HG03469 (cell line): ENCODE results near the gene PAM16.

Experiments used
- ATAC-seq: cut with Tn5 transposase; IDR thresholded peaks from one replicate; pipeline ENCODE4 v1.9.1; 2021; ENCODE audit warnings: mild to moderate bottlenecking, moderate library complexity, moderate number of reproducible peaks; ENCODE audit not compliant: unreplicated experiment

PAM16 gene

GRCh38 chr16:4371357-4372000, 20.4 kb upstream of the PAM16 start, which contains the start of gene VASN:
TSS of gene VASN (plus strand) at chr16:4371848. CDS start at chr16:4380878, 9,030 bp downstream.
- ATAC-seq, result no peak

- no peak for ATAC-seq
These were observed 19.6 kb upstream of the PAM16 start for GRCh38 chr16:4370570-4371356.

DNA sequence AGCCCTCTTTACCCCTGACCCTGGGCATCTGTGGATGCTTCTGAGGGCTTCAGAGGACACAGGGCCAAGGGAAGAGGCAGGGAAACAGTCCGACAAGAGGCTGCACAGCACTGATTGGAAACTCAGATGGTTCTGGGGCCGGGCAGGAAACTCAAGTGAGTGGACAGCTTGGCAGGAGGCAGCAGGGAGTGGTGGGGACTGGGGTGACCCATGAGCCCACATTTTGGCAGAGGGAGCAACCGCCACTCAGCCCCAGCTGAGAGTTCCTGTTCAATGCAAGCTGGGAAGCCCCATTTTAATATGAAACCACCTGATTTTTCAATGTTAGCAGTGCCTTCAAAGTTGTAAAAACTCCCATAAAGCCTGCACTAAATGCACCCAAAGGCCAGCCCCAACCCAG, 19.0 kb upstream of the PAM16 start:
- no peak for ATAC-seq

- ATAC-seq, result no peak
These were observed 18.0 kb upstream of the PAM16 start for GRCh38 chr16:4369007-4369733.

- ATAC-seq, result no peak
These were observed 16.3 kb upstream of the PAM16 start for GRCh38 chr16:4367393-4367856.

- ATAC-seq, result no peak
These were observed 14.9 kb upstream of the PAM16 start for GRCh38 chr16:4366016-4366415.

- ATAC-seq, result no peak
These were observed 14.5 kb upstream of the PAM16 start for GRCh38 chr16:4365615-4366014.

GRCh38 chr16:4365014-4365406, 13.9 kb upstream of the PAM16 start:
- peak; percentile 46 for ATAC-seq

DNA sequence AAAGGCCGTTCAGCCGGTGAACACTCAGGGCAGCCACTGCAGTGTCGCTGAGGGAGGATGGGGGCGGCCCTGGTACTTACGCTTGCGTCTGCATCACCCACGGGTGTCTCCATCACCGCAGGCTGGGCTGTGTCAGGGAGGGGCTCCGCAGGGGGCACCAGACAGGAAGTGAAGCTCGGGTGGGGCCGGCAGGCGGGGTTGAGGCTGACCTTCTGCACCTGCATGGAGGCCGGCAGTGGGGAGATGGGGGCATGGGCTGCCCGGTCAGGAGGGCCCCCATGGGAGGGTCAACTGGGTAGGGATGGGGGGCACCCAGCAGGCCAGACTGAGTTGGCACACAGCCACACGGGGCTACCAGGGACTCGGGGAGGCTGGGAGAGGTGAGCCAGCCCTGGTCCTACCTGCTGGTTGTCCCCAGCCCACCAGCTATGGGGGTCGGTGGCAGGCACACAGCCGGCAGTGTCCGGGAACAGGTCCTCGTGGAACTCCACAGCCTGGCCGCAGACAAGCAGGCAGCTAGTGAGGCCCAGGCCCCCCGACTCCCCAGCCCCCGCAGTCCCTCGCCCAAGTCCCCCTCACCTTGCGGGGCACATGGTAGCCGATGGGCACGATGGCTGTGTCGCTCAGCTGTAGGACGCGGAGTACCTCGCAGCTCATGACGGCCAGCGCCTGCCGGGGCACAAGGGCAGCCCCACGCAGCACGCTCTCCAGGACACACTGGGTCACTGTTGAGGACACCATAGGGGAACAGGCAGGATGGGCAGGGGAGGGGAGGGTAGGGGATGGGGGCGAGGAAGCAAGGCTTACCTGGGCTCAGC, 13.3 kb upstream of the PAM16 start:
- no peak for ATAC-seq

- no peak for ATAC-seq
These were observed 11.5 kb upstream of the PAM16 start for GRCh38 chr16:4362476-4363135.

DNA sequence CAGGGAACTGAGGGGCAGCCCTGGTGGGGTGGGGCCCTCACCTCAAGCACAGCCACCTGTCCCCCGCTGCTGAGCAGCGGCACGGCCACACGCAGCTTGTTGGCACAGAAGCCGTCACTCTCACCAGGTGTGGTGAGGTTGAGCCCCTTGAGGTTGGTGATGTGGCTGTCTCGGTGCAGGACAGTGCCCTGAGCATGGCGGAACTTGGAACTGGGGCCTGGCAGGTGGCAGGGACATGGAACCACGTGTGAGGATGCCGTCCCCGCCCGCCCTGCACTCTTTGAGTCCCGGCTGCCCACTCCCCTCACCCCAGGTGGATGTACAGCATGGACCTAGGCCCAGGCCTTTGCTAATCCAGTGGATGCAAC, 10.8 kb upstream of the PAM16 start:
- no peak for ATAC-seq

DNA sequence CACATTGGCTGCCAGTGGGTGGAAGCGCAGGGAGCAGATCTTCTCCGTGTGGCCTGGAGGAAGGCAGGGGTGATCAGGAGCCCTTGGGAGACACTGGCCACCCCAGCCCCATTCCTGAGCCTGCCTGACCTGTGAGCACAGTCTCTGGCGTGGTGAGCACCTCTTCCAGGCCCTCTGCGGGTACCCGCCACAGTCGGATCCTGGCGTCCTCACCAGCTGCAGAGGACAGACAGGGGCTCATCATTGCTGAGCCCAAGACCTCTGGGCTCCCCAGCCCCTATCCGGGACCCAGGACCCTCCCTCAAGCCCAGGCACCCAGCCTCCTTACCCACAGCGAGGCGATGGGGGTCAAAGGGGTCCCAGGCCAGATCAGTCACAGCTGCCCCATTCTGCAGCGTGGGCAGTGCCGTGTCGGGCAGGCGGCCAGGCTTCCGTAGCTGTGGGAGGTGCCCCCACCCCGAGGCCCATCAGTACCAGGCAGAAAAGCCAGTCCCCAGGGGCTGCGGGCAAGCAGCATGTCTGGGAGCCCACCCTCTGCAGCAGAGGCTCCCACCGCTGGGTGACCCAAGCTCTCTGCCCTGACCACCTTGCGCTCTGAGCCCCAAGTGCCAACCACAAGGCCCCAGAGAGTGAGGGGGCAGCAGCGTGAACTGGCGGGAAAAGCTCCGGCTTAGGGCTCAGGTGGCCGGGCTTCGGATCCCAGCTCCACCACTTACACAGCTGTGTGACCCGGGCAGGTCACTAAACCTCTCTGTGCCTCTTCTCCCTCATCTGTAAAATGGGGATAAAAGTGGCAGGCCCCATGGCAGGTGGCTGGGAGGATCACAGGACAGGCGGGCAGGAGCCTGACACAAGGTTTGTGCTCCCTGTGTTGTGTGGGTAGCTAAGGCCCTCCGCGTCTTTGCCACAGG, 10.2 kb upstream of the PAM16 start:
- no peak for ATAC-seq

- ATAC-seq, result no peak
These were observed 9.5 kb upstream of the PAM16 start for GRCh38 chr16:4360538-4361021.

DNA sequence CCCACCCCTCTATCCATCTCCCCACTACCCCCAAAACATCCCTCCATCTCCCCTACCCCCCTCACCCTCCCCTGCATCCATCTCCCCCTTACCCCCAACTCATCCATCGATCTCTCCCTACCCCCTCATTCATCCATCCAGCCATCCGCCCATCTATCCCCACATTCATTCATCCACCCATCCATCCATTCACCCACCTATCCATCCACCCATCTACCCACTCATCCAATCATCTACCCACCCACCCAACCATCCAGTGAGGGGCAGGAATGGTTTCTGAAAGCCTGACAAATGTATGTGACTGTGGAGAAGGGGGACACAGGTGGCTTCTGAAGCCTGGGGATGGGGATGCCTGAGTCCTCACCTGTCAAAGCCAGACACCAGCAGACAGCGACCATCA, 8.8 kb upstream of the PAM16 start:
- ATAC-seq, result no peak

GRCh38 chr16:4358831-4359561, 7.9 kb upstream of the PAM16 start:
- no peak for ATAC-seq

DNA sequence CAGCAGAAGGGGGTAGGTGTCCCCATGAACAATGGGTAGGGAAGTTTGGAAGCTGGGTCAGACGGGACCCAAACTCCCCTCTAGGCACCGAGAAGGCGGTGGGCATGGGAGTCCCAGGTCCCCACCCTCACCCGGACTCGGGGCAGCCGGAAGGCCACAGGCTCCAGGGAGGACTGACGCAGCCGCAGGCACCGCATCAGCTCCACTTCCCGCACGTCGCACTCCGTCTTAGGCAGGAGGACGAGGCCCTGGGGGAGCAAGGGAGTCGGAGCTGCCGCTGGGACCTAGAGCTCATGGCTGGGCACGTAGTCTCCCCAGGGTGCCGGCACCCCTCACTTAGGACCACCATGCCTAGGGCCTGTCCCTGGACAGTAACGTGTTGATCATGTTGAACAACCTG, 7.1 kb upstream of the PAM16 start:
- ATAC-seq, result no peak

DNA sequence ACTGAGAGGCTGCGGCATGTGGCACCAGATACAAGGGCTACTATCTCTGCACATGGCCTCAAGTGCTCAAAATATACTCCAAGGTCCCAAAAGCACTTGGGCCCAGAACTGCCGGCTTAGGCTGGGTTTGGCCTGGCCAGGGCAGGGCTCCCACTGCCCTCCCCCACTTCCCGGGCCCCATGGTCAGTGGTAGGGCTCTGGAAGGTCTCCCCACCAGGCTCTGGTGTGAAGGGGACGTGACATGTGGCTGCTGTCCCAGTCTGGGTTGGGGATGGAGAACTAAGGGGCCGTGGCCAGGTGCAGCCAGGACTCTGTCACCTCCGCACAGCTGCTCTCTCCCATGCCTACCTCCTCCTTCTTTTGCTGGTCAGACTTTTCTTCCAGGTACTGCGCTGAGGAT, 5.7 kb upstream of the PAM16 start:
- ATAC-seq, result no peak
